ENCODE results near the gene CYB561D1. TPM values are rescaled to one million over a fixed set of nuclear protein-coding genes. Genes with fewer than 3 reads are reported as not detected.
A peak's percentile ranks its signal among the peaks of the same experiment; 100 is the strongest.

CYB561D1 gene
- total RNA-seq, 1 experiment from 2014 or later: 5.7 TPM

GRCh38 chr1:109509176-109510134 lies 15.6 kb downstream of the CYB561D1 start, which contains the start of gene AMIGO1:
Gene AMIGO1, minus strand, starts transcription at chr1:109509727. Its CDS starts 815 bp downstream, at chr1:109508912.
- H3K27me3 ChIP-seq (replicated peaks; ENCODE audit: insufficient read depth, low read depth, low read length, poor library complexity): no peaks in the 10 kb centered on the region
- DNase-seq (ENCODE audit: low spot score): peak; percentile 75
- no peaks in the 10 kb centered on the region for H3K36me3 ChIP-seq (ENCODE audit: insufficient read depth, low read length, poor library complexity, severe bottlenecking)
- H3K4me1 ChIP-seq (ENCODE audit: insufficient read depth, low read length, poor library complexity, severe bottlenecking): peaks cover 7% of the 10 kb centered on the region
- no TSS peak for BruUV-seq (replicated peaks)
- no peak within 1 kb of the TSS for H3K27ac ChIP-seq (ENCODE audit: low read depth, low read length, poor library complexity, severe bottlenecking)
- TF ChIP-seq CTCF (conservative IDR thresholded peaks at IDR 0.05; ENCODE audit: low read depth, low read length): no peak
- no peak for TF ChIP-seq EZH2 (IDR thresholded peaks at IDR 0.05; ENCODE audit: borderline replicate concordance, low read depth, low read length, poor library complexity, severe bottlenecking)
- intact Hi-C loops (cut with micrococcal nuclease; ENCODE audit: unreplicated experiment): no loop called here
- H3K9me3 ChIP-seq (ENCODE audit: low read depth, low read length, poor library complexity, severe bottlenecking): no peaks in the 10 kb centered on the region
- H3K4me3 ChIP-seq (ENCODE audit: low read depth, low read length, poor library complexity, severe bottlenecking): peak within 1 kb of the TSS; percentile 57
- ChIA-PET CTCF (no interaction called here), POLR2A (ENCODE audit: low non-redundant PET) (no interaction called here)

GRCh38 chr1:109513110-109513710 lies 19.3 kb downstream of the CYB561D1 start:
- no peaks in the 10 kb centered on the region for H3K27me3 ChIP-seq (replicated peaks; ENCODE audit: insufficient read depth, low read depth, low read length, poor library complexity)
- H3K36me3 ChIP-seq (ENCODE audit: insufficient read depth, low read length, poor library complexity, severe bottlenecking): no peaks in the 10 kb centered on the region
- no peak overlapping the region for H3K4me3 ChIP-seq (ENCODE audit: low read depth, low read length, poor library complexity, severe bottlenecking)
- peaks cover 7% of the 10 kb centered on the region for H3K4me1 ChIP-seq (ENCODE audit: insufficient read depth, low read length, poor library complexity, severe bottlenecking)
- POLR2A ChIA-PET (ENCODE audit: low non-redundant PET): interaction anchor here (0.6 kb wide), 2 partner anchors 30 to 256 kb away, joined by 3 to 13 read pairs; no protein-coding TSS in a partner anchor
- no peaks in the 10 kb centered on the region for H3K9me3 ChIP-seq (ENCODE audit: low read depth, low read length, poor library complexity, severe bottlenecking)
- CTCF ChIA-PET: no interaction called here
- BruUV-seq (replicated peaks): no TSS peak
- DNase-seq (ENCODE audit: low spot score): no peak
- H3K27ac ChIP-seq (ENCODE audit: low read depth, low read length, poor library complexity, severe bottlenecking): no peak overlapping the region
- intact Hi-C loops (cut with micrococcal nuclease; ENCODE audit: unreplicated experiment): no loop called here
- TF ChIP-seq EZH2 (IDR thresholded peaks at IDR 0.05; ENCODE audit: borderline replicate concordance, low read depth, low read length, poor library complexity, severe bottlenecking): no peak
- no peak for TF ChIP-seq CTCF (conservative IDR thresholded peaks at IDR 0.05; ENCODE audit: low read depth, low read length)

GRCh38 chr1:109514846-109515245 lies 21.0 kb downstream of the CYB561D1 start:
- POLR2A ChIA-PET (ENCODE audit: low non-redundant PET): no interaction called here
- no peaks in the 10 kb centered on the region for H3K27me3 ChIP-seq (replicated peaks; ENCODE audit: insufficient read depth, low read depth, low read length, poor library complexity)
- H3K9me3 ChIP-seq (ENCODE audit: low read depth, low read length, poor library complexity, severe bottlenecking): no peaks in the 10 kb centered on the region
- intact Hi-C loops (cut with micrococcal nuclease; ENCODE audit: unreplicated experiment): no loop called here
- CTCF ChIA-PET: no interaction called here
- H3K27ac ChIP-seq (ENCODE audit: low read depth, low read length, poor library complexity, severe bottlenecking): no peak overlapping the region
- no TSS peak for BruUV-seq (replicated peaks)
- no peak for TF ChIP-seq CTCF (conservative IDR thresholded peaks at IDR 0.05; ENCODE audit: low read depth, low read length)
- TF ChIP-seq EZH2 (IDR thresholded peaks at IDR 0.05; ENCODE audit: borderline replicate concordance, low read depth, low read length, poor library complexity, severe bottlenecking): no peak
- no peak for DNase-seq (ENCODE audit: low spot score)
- H3K36me3 ChIP-seq (ENCODE audit: insufficient read depth, low read length, poor library complexity, severe bottlenecking): no peaks in the 10 kb centered on the region
- H3K4me1 ChIP-seq (ENCODE audit: insufficient read depth, low read length, poor library complexity, severe bottlenecking): peaks cover 7% of the 10 kb centered on the region
- no peak overlapping the region for H3K4me3 ChIP-seq (ENCODE audit: low read depth, low read length, poor library complexity, severe bottlenecking)
